Hepatocyte (in vitro differentiated cells): Measurements from ENCODE around the gene CAMKMT. TPM values are rescaled to one million over a fixed set of nuclear protein-coding genes. Genes with fewer than 3 reads are reported as not detected.

Experiments
- DNase-seq: peaks from one replicate; pipeline ENCODE4 v3.0.0-alpha.2; 2016; ENCODE audit warnings: low spot score
- H2AFZ ChIP-seq: fragments of 200-600 bp; sonication (generic); 2 replicates; pipeline ENCODE4 v1.6.0; 2016; ENCODE audit warnings: antibody characterized with exemption, mild to moderate bottlenecking
- H3K27ac ChIP-seq: fragments of 200-600 bp; sonication (generic); 2 replicates; pipeline ENCODE4 v1.5.1; 2016; ENCODE audit warnings: mild to moderate bottlenecking
- H3K27me3 ChIP-seq: fragments of 200-600 bp; sonication (generic); 2 replicates; pipeline ENCODE4 v1.6.1; 2016
- H3K36me3 ChIP-seq: fragments of 200-600 bp; sonication (generic); replicated peaks from 2 replicates; pipeline ENCODE4 v1.5.1; 2016; ENCODE audit warnings: low read depth; ENCODE audit not compliant: insufficient read depth
- H3K4me1 ChIP-seq: fragments of 200-600 bp; sonication (generic); 2 replicates; pipeline ENCODE4 v1.5.1; 2016; ENCODE audit warnings: mild to moderate bottlenecking, moderate library complexity; ENCODE audit not compliant: insufficient read depth
- H3K4me2 ChIP-seq: fragments of 200-600 bp; sonication (generic); 2 replicates; pipeline ENCODE4 v1.6.0; 2016
- H3K4me3 ChIP-seq: fragments of 200-600 bp; sonication (generic); 2 replicates; pipeline ENCODE4 v1.5.1; 2016; ENCODE audit warnings: mild to moderate bottlenecking
- H3K79me2 ChIP-seq: fragments of 200-600 bp; sonication (generic); 2 replicates; pipeline ENCODE4 v1.6.0; 2017; ENCODE audit warnings: mild to moderate bottlenecking
- H3K9me2 ChIP-seq: fragments of 200-600 bp; sonication (generic); replicated peaks from 2 replicates; pipeline ENCODE4 v1.6.0; 2017; ENCODE audit warnings: mild to moderate bottlenecking; ENCODE audit not compliant: insufficient read depth
- H3K9me3 ChIP-seq: fragments of 200-600 bp; sonication (generic); 2 replicates; pipeline ENCODE4 v1.5.1; 2016; ENCODE audit warnings: low read depth, mild to moderate bottlenecking
- H4K20me1 ChIP-seq: fragments of 200-600 bp; sonication (generic); 2 replicates; pipeline ENCODE4 v1.6.0; 2016; ENCODE audit warnings: mild to moderate bottlenecking; ENCODE audit not compliant: insufficient read depth, poor library complexity, severe bottlenecking
- CTCF ChIP-seq: fragments of 200-600 bp; sonication (generic); IDR thresholded peaks from 2 replicates; pipeline ENCODE4 v1.5.1; 2016; ENCODE audit warnings: antibody characterized with exemption, mild to moderate bottlenecking; ENCODE audit not compliant: poor library complexity
- EZH2 ChIP-seq: fragments of 200-600 bp; sonication (generic); IDR thresholded peaks from 2 replicates; pipeline ENCODE4 v1.6.1; 2016; ENCODE audit warnings: antibody characterized with exemption, mild to moderate bottlenecking, borderline replicate concordance
- EZH2phosphoT487 ChIP-seq: fragments of 200-600 bp; sonication (generic); IDR thresholded peaks from one replicate; pipeline ENCODE4 v1.6.1; 2018; ENCODE audit warnings: antibody characterized with exemption, mild to moderate bottlenecking, low read depth, moderate library complexity; ENCODE audit not compliant: unreplicated experiment, severe bottlenecking
- WGBS: methylation state at CpG from one replicate; pipeline ENCODE4 v1.1.6; 2016; ENCODE audit warnings: low lambda C conversion rate; ENCODE audit errors: missing lambda C conversion rate; 5-methylcytosine and 5-hydroxymethylcytosine counted together
- polyA plus RNA-seq: library from polyadenylated mRNA; unstranded; fragments of >200 nt; fragmentation: Nextera tagmentation; extraction: Ambion mirVana; gene quantifications from 2 replicates; pipeline ENCODE4 v1.2.1, GENCODE V29; 2016
- total RNA-seq: library from RNA; depleted of rRNA; stranded (reverse); fragments of >200 nt; gene quantifications from 2 replicates; pipeline ENCODE4 v1.2.3, GENCODE V29; 2014

CAMKMT gene
- total and polyA plus RNA-seq, 2 experiments from 2014 or later, result 10.3 to 12.7 TPM

- WGBS, result 94% methylated on average over 2 of the region's 2 CpGs
- no peaks in the 10 kb centered on the region for H3K79me2 ChIP-seq
- H4K20me1 ChIP-seq, result no peaks in the 10 kb centered on the region
- TF ChIP-seq EZH2 (no peak), EZH2phosphoT487 (no peak)
- no peaks in the 10 kb centered on the region for H3K36me3 ChIP-seq
- H3K9me3 ChIP-seq, result no peaks in the 10 kb centered on the region
- no peak overlapping the region for H2AFZ ChIP-seq
- no peak overlapping the region for H3K4me3 ChIP-seq
- peaks cover 31% of the 10 kb centered on the region for H3K27me3 ChIP-seq
- no peak overlapping the region for H3K4me2 ChIP-seq
- peaks cover 10% of the 10 kb centered on the region for H3K4me1 ChIP-seq
- DNase-seq, result no peak
- H3K27ac ChIP-seq, result no peak overlapping the region
- H3K9me2 ChIP-seq, result no peaks in the 10 kb centered on the region
Measured at GRCh38 chr2:44779793-44780192, 418.0 kb downstream of the CAMKMT start.

- Histone ChIP-seq H3K27me3 (peaks cover 25% of the 10 kb centered on the region), H3K79me2 (no peaks in the 10 kb centered on the region), H3K4me3 (no peak overlapping the region), H2AFZ (no peak overlapping the region), H3K36me3 (no peaks in the 10 kb centered on the region), H3K4me2 (no peak overlapping the region), H4K20me1 (no peaks in the 10 kb centered on the region), H3K9me3 (no peaks in the 10 kb centered on the region), H3K9me2 (no peaks in the 10 kb centered on the region), H3K4me1 (peaks cover 10% of the 10 kb centered on the region), H3K27ac (no peak overlapping the region)
- TF ChIP-seq EZH2 (no peak), EZH2phosphoT487 (no peak), CTCF (no peak)
- WGBS, result 93% methylated on average over 7 of the region's 7 CpGs
- DNase-seq, result no peak
Measured at GRCh38 chr2:44780406-44780805, 418.7 kb downstream of the CAMKMT start.

GRCh38 chr2:44785433-44785832, 423.7 kb downstream of the CAMKMT start:
- Histone ChIP-seq H3K27me3 (peaks cover 13% of the 10 kb centered on the region), H3K4me2 (no peak overlapping the region), H3K79me2 (no peaks in the 10 kb centered on the region), H3K9me3 (no peaks in the 10 kb centered on the region), H3K9me2 (no peaks in the 10 kb centered on the region), H3K4me1 (no peaks in the 10 kb centered on the region), H3K27ac (no peak overlapping the region), H4K20me1 (no peaks in the 10 kb centered on the region), H3K36me3 (no peaks in the 10 kb centered on the region), H3K4me3 (no peak overlapping the region), H2AFZ (no peak overlapping the region)
- no peak for DNase-seq
- TF ChIP-seq CTCF, result no peak
- no peak for TF ChIP-seq EZH2phosphoT487
- no peak for TF ChIP-seq EZH2
- WGBS, result 56% methylated on average over 2 of the region's 2 CpGs

- 89% methylated on average over 7 of the region's 7 CpGs for WGBS
Measured at GRCh38 chr2:44786045-44786816, 424.5 kb downstream of the CAMKMT start.

More at GRCh38 chr2:44786045-44786816, 424.5 kb downstream of the CAMKMT start:
- no peak overlapping the region for H3K4me3 ChIP-seq
- H2AFZ ChIP-seq, result no peak overlapping the region
- DNase-seq, result no peak
- no peak overlapping the region for H3K27ac ChIP-seq
- no peak for TF ChIP-seq EZH2phosphoT487
- no peak for TF ChIP-seq CTCF
- no peak for TF ChIP-seq EZH2
- no peaks in the 10 kb centered on the region for H4K20me1 ChIP-seq
- no peaks in the 10 kb centered on the region for H3K79me2 ChIP-seq
- no peaks in the 10 kb centered on the region for H3K9me3 ChIP-seq
- H3K4me2 ChIP-seq, result no peak overlapping the region
- H3K4me1 ChIP-seq, result no peaks in the 10 kb centered on the region
- H3K9me2 ChIP-seq, result no peaks in the 10 kb centered on the region
- peaks cover 13% of the 10 kb centered on the region for H3K27me3 ChIP-seq
- no peaks in the 10 kb centered on the region for H3K36me3 ChIP-seq
